GM18907 (cell line): Measurements from ENCODE around the gene SGPL1.

ENCODE experiments used
- ATAC-seq: cut with Tn5 transposase; IDR thresholded peaks from one replicate; pipeline ENCODE4 v1.9.1; 2021; ENCODE audit warnings: mild to moderate bottlenecking, moderate library complexity; ENCODE audit not compliant: unreplicated experiment

SGPL1 gene

GRCh38 chr10:70879207-70879606, 63.5 kb downstream of the SGPL1 start:
- ATAC-seq = no peak

DNA sequence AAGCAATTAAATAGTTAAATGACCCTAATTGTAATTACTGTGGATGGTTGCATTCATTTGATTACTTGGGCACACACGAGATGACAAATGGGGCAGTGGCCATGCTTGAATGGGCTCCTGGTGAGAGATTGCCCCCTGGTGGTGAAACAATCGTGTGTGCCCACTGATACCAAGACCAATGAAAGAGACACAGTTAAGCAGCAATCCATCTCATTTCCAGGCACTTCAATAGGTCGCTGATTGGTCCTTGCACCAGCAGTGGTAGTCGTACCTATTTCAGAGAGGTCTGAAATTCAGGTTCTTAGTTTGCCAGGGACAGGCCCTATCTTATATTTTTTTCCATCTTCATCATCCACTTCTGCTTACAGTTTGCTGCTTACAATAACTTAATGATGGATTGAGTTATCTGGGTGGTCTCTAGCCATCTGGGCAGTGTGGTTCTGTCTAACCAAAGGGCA, 64.4 kb downstream of the SGPL1 start:
- ATAC-seq = peak; percentile 55

DNA sequence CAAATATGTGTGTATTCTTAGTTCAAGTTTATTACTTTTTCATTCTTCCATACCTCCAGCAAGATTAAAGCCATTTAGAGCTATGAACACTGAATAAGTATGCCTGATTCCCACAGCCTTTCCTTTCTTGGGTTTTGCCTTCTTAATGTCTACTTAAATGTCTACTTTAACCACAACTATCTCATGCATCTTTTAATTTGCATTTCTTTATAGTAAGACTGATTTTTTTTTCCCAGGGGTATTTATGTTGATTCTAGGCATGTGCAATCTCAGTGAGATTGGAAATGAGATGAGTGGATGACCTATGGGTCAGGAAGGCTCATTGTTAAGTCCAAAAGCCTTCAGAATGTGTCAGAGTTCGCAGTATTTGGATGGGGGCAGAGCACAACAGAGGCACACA, 69.0 kb downstream of the SGPL1 start:
- ATAC-seq = no peak

GRCh38 chr10:70885481-70885880, 69.7 kb downstream of the SGPL1 start:
- ATAC-seq = no peak

GRCh38 chr10:70885931-70886903, 70.5 kb downstream of the SGPL1 start:
- ATAC-seq = no peak

DNA sequence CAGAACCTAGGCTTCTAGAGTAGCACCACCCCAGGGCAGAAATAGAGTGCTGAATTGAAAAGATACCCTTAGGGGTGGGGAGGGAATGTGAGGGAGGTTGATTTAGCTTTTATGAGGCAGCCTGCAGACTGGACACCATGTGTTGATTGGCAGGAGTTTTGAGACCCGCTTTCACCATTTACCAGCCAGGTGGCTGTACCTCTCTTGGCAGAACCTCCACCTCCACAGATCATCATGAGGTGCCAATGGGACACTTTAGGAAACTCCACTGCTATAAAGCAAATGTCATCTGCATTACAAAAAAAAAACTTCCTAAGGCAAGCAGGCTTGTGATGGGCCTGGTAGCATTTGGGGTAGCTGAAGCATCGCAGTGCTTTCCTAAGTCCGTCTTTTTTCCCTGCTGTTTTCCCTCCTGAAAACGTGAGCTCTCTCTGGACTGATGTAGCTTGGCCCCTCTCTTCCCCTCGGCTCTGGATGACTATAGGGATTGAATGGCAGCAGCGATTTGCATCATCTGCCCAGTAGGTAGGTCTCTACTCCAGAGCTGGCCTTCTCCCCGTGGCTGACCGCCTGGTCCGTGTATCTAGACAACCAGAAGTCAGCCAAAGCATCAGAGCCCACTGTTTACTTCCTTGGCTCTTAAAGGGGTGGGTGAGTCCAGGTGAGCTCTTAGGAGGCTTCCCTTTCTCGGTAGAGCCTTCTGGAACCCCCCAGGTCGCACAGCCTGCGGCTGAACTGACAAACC, 71.3 kb downstream of the SGPL1 start:
- no peak for ATAC-seq

DNA sequence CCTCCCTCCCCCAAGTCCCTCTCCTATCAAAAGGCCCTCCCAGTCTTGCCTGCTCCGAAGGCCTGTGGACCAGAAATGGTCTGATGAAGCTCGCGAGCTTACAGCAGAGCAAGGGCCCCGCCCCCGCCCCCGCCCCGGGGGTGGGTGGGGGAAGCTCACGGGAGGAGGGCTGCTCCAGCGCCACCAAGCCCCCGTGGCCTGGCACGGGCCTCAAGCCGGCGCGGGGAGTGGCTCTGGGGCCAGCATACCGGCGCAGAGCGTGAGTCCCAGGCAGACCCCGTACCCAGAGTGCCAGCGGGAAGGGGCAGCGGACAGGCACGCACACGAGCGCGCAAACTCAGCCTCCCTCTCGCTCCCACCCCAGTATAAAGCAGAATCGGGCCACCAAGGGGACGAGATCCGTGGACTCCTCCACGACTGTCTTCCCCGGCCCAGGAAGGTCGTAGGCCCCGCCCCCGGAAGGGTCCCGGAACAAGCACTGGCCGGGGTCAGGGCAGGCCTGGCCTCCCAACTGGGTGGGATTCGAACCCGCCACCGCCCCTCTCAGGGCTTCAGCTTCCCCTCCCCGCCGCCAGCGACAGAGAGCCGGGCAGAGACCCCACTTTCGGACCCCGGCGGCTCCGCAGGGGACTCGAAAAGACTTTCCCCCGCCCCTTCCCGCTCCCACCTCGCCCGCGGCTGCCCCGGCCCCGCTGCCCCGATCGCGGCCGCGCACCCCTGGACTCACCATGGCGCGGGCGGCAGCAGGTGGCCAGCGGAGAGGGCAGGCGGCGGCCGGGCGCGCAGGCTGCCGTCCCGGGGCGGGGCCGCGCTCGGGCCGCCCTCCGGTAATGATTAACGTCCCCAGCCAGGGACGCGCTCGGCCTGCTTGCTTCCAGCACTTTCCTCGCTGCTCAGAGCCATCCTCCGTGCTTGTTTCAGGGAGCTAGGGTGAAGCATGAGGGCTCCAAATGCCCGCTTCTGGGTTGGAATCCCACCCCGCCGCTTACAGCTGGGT, 72.4 kb downstream of the SGPL1 start, which contains the start of gene PCBD1:
PCBD1 (minus strand) TSS at position 762 of the 997 bp plus-strand sequence; CDS start at position 730, 32 bp downstream.
- ATAC-seq = peak; percentile 73

GRCh38 chr10:70889291-70889690, 73.5 kb downstream of the SGPL1 start:
- no peak for ATAC-seq

GRCh38 chr10:70890917-70891431, 75.2 kb downstream of the SGPL1 start:
- no peak for ATAC-seq

- ATAC-seq = no peak
Measured at GRCh38 chr10:70891627-70892026, 75.9 kb downstream of the SGPL1 start.

DNA sequence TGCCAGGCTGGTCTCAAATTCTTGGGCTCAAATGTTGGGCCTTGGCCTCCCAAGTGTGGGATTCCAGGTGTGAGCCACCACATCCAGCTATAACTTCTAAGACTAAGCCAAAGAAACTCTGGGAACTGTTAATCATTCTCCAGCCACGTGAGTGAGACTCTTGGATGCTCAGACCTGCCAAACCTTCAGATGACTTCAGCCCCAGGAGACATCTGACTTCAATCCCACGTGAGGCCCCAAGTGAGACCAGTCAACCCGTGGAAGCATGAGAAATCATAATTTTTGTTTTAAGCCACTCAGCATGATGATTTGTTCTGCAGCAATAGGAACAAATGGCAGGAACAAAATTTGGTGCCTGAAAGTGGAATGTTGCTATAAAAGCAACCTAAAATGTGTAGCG, 76.9 kb downstream of the SGPL1 start:
- no peak for ATAC-seq

DNA sequence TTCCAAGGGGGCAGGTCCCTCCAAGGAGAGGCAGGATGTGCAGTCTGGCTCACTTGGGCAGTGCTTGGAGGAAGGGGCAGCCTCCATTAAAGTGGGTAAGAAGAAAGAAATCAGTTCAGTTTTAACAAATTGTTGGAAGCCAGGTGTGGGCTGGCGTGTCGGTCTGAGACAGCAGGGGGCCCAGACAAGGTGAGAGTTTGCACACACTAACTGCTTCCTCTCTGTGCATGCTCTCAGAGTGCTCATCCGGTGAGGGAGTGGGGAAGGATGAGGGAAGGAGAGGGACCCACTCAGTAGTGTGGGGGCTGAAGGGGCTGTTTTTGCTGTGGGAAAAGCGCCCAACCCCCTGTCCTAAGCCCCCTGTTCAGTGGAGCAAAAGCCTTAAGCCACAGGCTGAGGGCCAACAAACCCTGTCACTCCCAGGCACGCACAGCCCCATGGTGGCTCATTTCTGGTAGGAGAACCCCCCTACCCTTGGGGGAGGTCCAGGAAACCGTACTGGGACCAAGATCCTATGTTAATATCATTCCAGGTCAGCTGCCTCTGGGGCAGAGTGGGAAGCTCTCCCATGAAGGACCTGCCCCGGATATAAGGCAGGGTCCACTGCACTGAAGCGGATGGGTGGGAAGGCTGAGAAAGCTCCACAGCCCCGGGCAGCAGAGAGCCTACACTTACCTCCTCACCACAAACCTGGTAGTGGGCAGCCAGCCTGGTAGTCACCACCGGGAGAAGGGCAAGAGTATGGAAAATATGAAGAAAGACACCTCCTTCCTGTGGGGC, 77.7 kb downstream of the SGPL1 start:
- no peak for ATAC-seq

- ATAC-seq = no peak
Measured at GRCh38 chr10:70894416-70894815, 78.7 kb downstream of the SGPL1 start.

- no peak for ATAC-seq
Measured at GRCh38 chr10:70896551-70896950, 80.8 kb downstream of the SGPL1 start.

GRCh38 chr10:70898687-70899086, 82.9 kb downstream of the SGPL1 start:
- no peak for ATAC-seq

DNA sequence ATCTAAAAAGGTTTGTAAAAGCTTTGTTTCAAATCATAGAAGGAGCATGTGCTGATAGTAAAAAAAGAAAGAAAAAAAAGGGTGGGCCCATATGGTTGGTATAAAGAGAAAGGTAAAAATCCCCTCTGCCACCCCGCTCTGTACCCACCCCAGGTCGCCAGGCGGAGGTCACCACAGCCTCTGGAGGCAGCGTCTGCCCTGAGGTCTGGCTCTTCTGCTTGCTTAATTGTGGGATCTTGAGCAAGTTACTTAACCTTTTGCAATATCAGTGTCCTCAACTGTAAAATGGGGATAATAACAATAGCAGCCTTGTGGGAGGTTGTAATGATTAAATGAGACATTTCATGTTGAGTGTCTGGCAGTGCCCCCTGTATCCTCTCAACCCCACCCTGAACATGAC, 83.3 kb downstream of the SGPL1 start:
- ATAC-seq = no peak

- no peak for ATAC-seq
Measured at GRCh38 chr10:70901276-70901878, 85.6 kb downstream of the SGPL1 start.

DNA sequence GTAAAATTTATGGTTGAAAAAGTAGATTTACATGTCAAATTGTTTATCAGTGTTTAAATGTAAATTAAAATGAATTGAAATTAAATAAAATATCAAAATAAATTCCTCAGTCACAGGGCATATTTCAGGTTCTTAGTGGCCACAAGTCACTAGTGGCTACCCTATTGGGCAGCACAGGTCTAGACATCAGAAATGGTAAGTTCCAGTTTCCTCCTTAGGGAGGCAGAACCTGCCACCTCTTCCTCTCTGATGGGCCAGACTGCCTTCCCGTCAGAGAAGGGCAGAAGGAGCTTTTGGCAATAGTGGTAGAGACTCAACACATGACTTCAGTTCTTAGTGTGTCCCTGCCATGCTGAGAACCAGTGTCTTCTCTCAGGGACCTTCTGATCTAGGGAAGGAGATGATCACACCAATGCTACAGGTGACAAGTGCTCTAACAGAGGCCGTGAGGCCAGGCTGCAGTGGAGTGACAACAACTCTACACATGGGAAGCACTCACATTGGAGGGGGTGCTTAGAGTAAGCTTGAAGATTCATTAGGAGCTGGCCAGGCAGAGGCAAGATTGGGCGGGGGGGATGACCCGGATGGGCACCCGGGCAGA, 87.0 kb downstream of the SGPL1 start:
- ATAC-seq = no peak
